K562 (cell line): ENCODE measurements around the gene PPP1R16B. TPM values are rescaled to one million over a fixed set of nuclear protein-coding genes. Genes with fewer than 3 reads are reported as not detected.

Source experiments
- ADNP ChIP-seq: fragments of 200-800 bp; sonication (Bioruptor generic); IDR thresholded peaks from 2 replicates; pipeline ENCODE4 v1.6.1; 2016; ENCODE audit warnings: missing genetic modification characterization, missing compliant biosample characterization
- ARID1B ChIP-seq: fragments of 450-650 bp; IDR thresholded peaks from 2 replicates; pipeline ENCODE4 v1.6.1; 2016; ENCODE audit warnings: antibody characterized with exemption, mild to moderate bottlenecking, inconsistent platforms
- BHLHE40 ChIP-seq: IDR thresholded peaks from 2 replicates; pipeline ENCODE4 v1.6.1; 2011; ENCODE audit warnings: low read length, improper control_type of control experiment
- BRD4 ChIP-seq: fragments of 200-600 bp; sonication (generic); IDR thresholded peaks from 2 replicates; pipeline ENCODE4 v1.6.1; 2017; ENCODE audit warnings: inconsistent platforms
- C11orf30 ChIP-seq: fragments of 450-650 bp; IDR thresholded peaks from 2 replicates; pipeline ENCODE4 v1.6.1; 2016; ENCODE audit warnings: low read depth, mild to moderate bottlenecking
- COPS2 ChIP-seq: fragments of 450-650 bp; conservative IDR thresholded peaks from 2 replicates; pipeline ENCODE4 v1.6.1; 2016; ENCODE audit warnings: mild to moderate bottlenecking, moderate library complexity
- CREB5 ChIP-seq: fragments of 250-450 bp; sonication (Bioruptor Pico); IDR thresholded peaks from 2 replicates; pipeline ENCODE4 v1.5.0; 2020; ENCODE audit warnings: mild to moderate bottlenecking
- CXXC5 ChIP-seq: fragments of 250-450 bp; sonication (Bioruptor Pico); IDR thresholded peaks from 2 replicates; pipeline ENCODE4 v1.8.0; 2022; ENCODE audit warnings: inconsistent platforms, mild to moderate bottlenecking, moderate library complexity
- E2F1 ChIP-seq: sonication (generic); formaldehyde crosslinking; IDR thresholded peaks from 2 replicates; pipeline ENCODE4 v1.8.1; 2023; ENCODE audit warnings: mild to moderate bottlenecking, missing genetic modification reagents, moderate library complexity
- E2F3 ChIP-seq: fragments of 250-450 bp; sonication (Bioruptor Pico); IDR thresholded peaks from 2 replicates; pipeline ENCODE4 v1.4.0; 2020; ENCODE audit warnings: mild to moderate bottlenecking
- E2F4 ChIP-seq: sonication (generic); formaldehyde crosslinking; IDR thresholded peaks from 2 replicates; pipeline ENCODE4 v1.8.0; 2022; ENCODE audit warnings: mild to moderate bottlenecking, low read depth, missing genetic modification reagents
- HDAC1 ChIP-seq, 2 experiments: fragments of 450-650 bp; IDR thresholded peaks; 2 replicates each; pipeline ENCODE4 v1.6.1; 2016 to 2017; ENCODE audit warnings: inconsistent platforms in 1 of 2, mild to moderate bottlenecking in 1 of 2, moderate library complexity in 1 of 2
- HIVEP1 ChIP-seq: fragments of 250-450 bp; sonication (Bioruptor Pico); IDR thresholded peaks from 2 replicates; pipeline ENCODE4 v1.4.0; 2020; ENCODE audit warnings: mild to moderate bottlenecking
- KLF16 ChIP-seq: IDR thresholded peaks from 2 replicates; pipeline ENCODE4 v1.6.1; 2016; ENCODE audit warnings: antibody characterized with exemption
- MAFF ChIP-seq: IDR thresholded peaks from 2 replicates; pipeline ENCODE4 v1.6.1; 2012; ENCODE audit warnings: low read length, improper control_type of control experiment
- RNF219 ChIP-seq: fragments of 250-450 bp; sonication (Bioruptor Pico); IDR thresholded peaks from 2 replicates; pipeline ENCODE4 v1.5.0; 2022; ENCODE audit warnings: mild to moderate bottlenecking
- SIX5 ChIP-seq, 2 experiments: IDR thresholded peaks; 2 replicates each; pipeline ENCODE4 v1.6.1; 2011; ENCODE audit warnings: low read length in 2 of 2, borderline replicate concordance in 1 of 2, low read depth in 1 of 2, mild to moderate bottlenecking in 1 of 2, moderate library complexity in 1 of 2; ENCODE audit not compliant: insufficient read depth in 1 of 2
- SNAPC5 ChIP-seq: fragments of 250-450 bp; sonication (Bioruptor Pico); IDR thresholded peaks from 2 replicates; pipeline ENCODE4 v1.8.0; 2021; ENCODE audit warnings: moderate library complexity, mild to moderate bottlenecking, inconsistent platforms
- TEAD2 ChIP-seq: fragments of 450-650 bp; IDR thresholded peaks from 2 replicates; pipeline ENCODE4 v1.6.1; 2016; ENCODE audit warnings: missing genetic modification characterization, control low read depth, missing compliant biosample characterization
- TFAP4 ChIP-seq: sonication (generic); formaldehyde crosslinking; IDR thresholded peaks from 2 replicates; pipeline ENCODE4 v1.8.0; 2022; ENCODE audit warnings: missing genetic modification reagents, mild to moderate bottlenecking, moderate library complexity, borderline replicate concordance
- ZFP1 ChIP-seq: fragments of 450-650 bp; formaldehyde crosslinking; IDR thresholded peaks from 2 replicates; pipeline ENCODE4 v1.4.0; 2020; ENCODE audit warnings: mild to moderate bottlenecking, mixed read lengths
- ZNF830 ChIP-seq: fragments of 250-450 bp; sonication (Bioruptor Pico); IDR thresholded peaks from 2 replicates; pipeline ENCODE4 v1.5.0; 2021; ENCODE audit warnings: mild to moderate bottlenecking
- polyA plus RNA-seq, 8 experiments: library from polyadenylated mRNA; depleted of rRNA in 4 of 8; stranded (reverse) in 5 of 8; unstranded in 3 of 8; fragments of >200 nt; fragmentation: Nextera tagmentation in 2 of 8; fragmentation: Illumina TruSeq in 1 of 8; extraction: Ambion mirVana in 2 of 8; extraction: Trizol in 1 of 8; gene quantifications; 2 replicates each; pipeline versions ENCODE4 v1.2.1 to v1.2.3, GENCODE V29; 2011 to 2014; ENCODE audit warnings: inconsistent platforms in 1 of 8, missing spikeins in 1 of 8
- total RNA-seq, 7 experiments: library from RNA; depleted of rRNA in 6 of 7; stranded (reverse); fragments of >200 nt in 6 of 7; fragmentation: Illumina TruSeq in 2 of 7; extraction: Trizol in 2 of 7; gene quantifications; 2 replicates each; pipeline versions ENCODE4 v1.2.1 to v1.2.3, GENCODE V29; 2011 to 2021; ENCODE audit warnings: low replicate concordance in 1 of 7

The PPP1R16B gene
- total and polyA plus RNA-seq, 9 of the 15 experiments (the other 6 are each of a cell fraction or from before 2014, with no cell fraction given), result 1.5 to 11.5 (median 6.8) TPM

GRCh38 chr20:38870733-38871559 is 65.4 kb downstream of the PPP1R16B start (continued):
- TF ChIP-seq RNF219 (CRISPR knock-in tag), result no peak
- no peak for TF ChIP-seq SNAPC5 (CRISPR knock-in tag)
- TF ChIP-seq TEAD2, result no peak
- 0 out of 2 replicates have a peak, but pooled peaks have one; percentile 10 for TF ChIP-seq CXXC5 (CRISPR knock-in tag)
- TF ChIP-seq BHLHE40, result no peak
- peak in 1 of 2 experiments; percentile 80; a peak in 2 of 4 replicates for TF ChIP-seq HDAC1 (IDR thresholded peaks at IDR 0.05)
- TF ChIP-seq ADNP, result no peak
- TF ChIP-seq SIX5 (IDR thresholded peaks at IDR 0.05; ENCODE audit: borderline replicate concordance in 1 of 2, insufficient read depth in 1 of 2, low read depth in 1 of 2, low read length in 2 of 2), result no peak
- 0 out of 2 replicates have a peak, but pooled peaks have one; percentile 29 for TF ChIP-seq ARID1B
- TF ChIP-seq C11orf30, result no peak
- TF ChIP-seq MAFF, result no peak
- no peak for TF ChIP-seq CREB5 (CRISPR knock-in tag)
- no peak for TF ChIP-seq HIVEP1
- no peak for TF ChIP-seq E2F1 (CRISPR knock-in tag)
- TF ChIP-seq E2F3 (CRISPR knock-in tag), result no peak
- peak; percentile 44; the same call in 1 of the 2 replicates for TF ChIP-seq TFAP4 (CRISPR knock-in tag)
- TF ChIP-seq ZNF830 (CRISPR knock-in tag), result no peak
- TF ChIP-seq ZFP1 (CRISPR knock-in tag), result no peak
- TF ChIP-seq KLF16, result peak; percentile 57; the same call in 1 of the 2 replicates
- TF ChIP-seq E2F4 (CRISPR knock-in tag), result no peak
- TF ChIP-seq COPS2, result no peak
- no peak for TF ChIP-seq BRD4
